PC-9 (cell line): ENCODE results near the gene NUDCD3.

Source experiments
- EZH2 ChIP-seq: fragments of 200-600 bp; sonication (generic); IDR thresholded peaks from 2 replicates; pipeline ENCODE4 v1.8.0; 2017; ENCODE audit warnings: antibody characterized with exemption, low read depth
- TF ChIP-seq, protein P1 (sequence below): fragments of 200-600 bp; sonication (generic); conservative IDR thresholded peaks from 2 replicates; pipeline ENCODE4 v1.6.1; 2017; ENCODE audit warnings: mixed run types, antibody characterized with exemption, mild to moderate bottlenecking, moderate library complexity

DNA sequence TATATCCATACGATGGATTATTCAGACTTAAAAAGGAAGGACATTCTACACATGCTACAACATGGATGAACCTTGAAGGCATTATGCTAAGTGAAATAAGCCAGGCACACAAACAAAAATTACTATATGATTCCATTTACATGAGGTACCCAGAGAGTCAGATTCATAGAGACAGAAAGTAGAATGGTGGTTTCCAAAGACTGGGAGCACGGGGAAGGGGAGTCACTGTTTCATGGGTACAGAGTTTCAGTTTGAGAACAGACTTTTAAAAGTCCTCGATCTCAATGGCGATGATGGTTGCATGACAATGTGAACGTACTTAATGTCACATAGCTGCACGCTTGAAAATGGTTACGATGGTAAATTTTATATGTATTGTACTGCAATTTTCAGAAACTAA lies 39.3 kb downstream of the NUDCD3 start:
- TF ChIP-seq, protein P1, sequence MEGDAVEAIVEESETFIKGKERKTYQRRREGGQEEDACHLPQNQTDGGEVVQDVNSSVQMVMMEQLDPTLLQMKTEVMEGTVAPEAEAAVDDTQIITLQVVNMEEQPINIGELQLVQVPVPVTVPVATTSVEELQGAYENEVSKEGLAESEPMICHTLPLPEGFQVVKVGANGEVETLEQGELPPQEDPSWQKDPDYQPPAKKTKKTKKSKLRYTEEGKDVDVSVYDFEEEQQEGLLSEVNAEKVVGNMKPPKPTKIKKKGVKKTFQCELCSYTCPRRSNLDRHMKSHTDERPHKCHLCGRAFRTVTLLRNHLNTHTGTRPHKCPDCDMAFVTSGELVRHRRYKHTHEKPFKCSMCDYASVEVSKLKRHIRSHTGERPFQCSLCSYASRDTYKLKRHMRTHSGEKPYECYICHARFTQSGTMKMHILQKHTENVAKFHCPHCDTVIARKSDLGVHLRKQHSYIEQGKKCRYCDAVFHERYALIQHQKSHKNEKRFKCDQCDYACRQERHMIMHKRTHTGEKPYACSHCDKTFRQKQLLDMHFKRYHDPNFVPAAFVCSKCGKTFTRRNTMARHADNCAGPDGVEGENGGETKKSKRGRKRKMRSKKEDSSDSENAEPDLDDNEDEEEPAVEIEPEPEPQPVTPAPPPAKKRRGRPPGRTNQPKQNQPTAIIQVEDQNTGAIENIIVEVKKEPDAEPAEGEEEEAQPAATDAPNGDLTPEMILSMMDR: no peak
- no peak for TF ChIP-seq EZH2
